ENCODE measurements around the gene SEBOX. TPM values are rescaled to one million over a fixed set of nuclear protein-coding genes. Genes with fewer than 3 reads are reported as not detected.

The SEBOX gene
- total RNA-seq, 1 donor from 2014 or later = not detected

DNA sequence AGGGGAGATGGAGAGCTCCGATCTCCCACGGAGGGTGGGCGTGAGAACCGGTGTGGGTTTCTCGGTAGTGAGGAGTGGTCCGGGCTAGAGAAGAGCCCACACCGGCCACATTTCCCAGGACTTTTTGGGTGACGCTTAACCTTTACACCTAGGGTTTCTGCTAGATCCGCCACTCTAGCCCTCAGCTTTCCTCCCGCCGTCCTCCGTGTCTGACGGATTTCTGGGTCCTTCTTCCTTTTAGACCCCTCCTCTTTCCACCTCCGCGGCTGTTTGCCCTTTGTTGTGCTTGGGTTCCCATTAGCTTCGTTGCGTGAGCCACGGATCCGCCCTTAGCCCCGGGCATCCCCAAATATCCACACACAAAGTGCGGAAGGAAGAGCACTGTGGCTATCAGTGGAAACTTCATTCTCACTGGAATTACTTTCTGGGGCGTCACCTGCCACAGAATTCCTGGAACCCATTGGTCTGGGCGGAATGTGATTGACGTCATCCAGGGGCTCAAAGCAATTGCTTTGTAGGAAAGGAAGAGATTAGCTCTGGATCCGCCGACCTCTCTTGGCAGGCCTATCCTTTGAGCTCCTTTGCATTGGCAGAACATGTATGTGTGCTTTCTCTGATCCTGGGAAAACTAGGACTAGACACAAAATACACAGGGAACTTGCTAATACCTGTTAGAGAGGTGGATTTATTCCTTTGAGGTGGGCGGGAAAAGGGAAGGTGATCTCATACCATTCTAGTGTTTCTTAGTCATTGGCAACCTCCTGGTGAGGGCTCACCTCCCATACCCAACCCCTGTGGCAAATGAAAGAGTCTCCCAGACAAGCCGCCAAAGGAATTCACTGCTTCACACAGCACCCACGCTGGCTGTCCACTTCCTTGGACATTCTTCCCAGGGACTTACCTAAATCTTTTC lies 28.8 kb downstream of the SEBOX start:
- no peak for DNase-seq (ENCODE audit: extremely low spot score, unreplicated experiment)
- H3K27ac Mint-ChIP-seq = peak overlapping the region; percentile 97
- no peaks in the 10 kb centered on the region for H3K9me3 Mint-ChIP-seq
- H3K36me3 Mint-ChIP-seq = no peaks in the 10 kb centered on the region
- peaks cover 20% of the 10 kb centered on the region for H3K4me1 Mint-ChIP-seq (ENCODE audit: unreplicated experiment)
- no peaks in the 10 kb centered on the region for H3K27me3 Mint-ChIP-seq
- TF ChIP-seq, protein P1, sequence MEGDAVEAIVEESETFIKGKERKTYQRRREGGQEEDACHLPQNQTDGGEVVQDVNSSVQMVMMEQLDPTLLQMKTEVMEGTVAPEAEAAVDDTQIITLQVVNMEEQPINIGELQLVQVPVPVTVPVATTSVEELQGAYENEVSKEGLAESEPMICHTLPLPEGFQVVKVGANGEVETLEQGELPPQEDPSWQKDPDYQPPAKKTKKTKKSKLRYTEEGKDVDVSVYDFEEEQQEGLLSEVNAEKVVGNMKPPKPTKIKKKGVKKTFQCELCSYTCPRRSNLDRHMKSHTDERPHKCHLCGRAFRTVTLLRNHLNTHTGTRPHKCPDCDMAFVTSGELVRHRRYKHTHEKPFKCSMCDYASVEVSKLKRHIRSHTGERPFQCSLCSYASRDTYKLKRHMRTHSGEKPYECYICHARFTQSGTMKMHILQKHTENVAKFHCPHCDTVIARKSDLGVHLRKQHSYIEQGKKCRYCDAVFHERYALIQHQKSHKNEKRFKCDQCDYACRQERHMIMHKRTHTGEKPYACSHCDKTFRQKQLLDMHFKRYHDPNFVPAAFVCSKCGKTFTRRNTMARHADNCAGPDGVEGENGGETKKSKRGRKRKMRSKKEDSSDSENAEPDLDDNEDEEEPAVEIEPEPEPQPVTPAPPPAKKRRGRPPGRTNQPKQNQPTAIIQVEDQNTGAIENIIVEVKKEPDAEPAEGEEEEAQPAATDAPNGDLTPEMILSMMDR (conservative IDR thresholded peaks at IDR 0.05) = no peak
- peak overlapping the region; percentile 97 for H3K4me3 Mint-ChIP-seq

DNA sequence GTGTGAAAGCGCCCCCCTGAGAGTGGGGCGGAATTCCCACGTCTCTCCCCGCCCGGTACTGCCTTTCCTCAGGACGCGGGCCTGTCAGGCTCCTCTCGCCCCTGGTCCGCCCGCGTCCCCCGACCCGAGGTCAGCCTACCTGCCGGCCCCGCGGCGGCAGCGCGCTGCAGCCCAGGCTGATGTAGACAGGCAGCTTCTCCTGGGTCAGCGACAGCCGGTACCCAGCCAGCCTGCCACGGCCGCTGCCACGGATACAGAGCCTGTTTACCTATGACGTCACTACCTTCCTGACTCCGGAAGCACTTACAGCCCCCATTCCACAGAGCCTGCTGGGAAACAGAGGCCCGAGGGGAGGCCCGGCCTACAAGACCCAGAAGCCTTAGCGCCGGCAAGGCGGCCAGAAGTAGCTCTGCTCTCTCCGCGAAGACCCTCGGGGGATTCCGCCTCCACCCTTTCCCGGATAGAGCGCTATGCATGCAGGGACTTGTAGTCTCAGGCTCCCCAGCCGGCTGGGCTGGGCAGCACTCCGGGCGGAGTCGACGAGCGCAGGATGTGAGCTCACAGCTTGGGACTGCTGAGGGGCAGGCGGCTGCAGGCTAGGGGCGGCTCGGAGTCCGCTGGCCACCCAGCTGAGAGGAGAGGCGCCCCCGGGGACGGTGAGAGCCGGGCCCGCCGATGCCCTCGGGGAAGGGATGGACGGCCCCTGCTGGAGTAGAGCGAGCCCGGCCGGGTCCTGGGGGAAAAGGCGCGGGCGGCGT lies 29.6 kb downstream of the SEBOX start, which contains the start of the genes IFT20 and TNFAIP1:
TSS of gene IFT20 (minus strand) at position 272 of the 758 bp plus-strand sequence. CDS start 3,487 bp downstream, outside the sequence.
TSS of gene TNFAIP1 (plus strand) at position 561 of the 758 bp plus-strand sequence. CDS start 3,761 bp downstream, outside the sequence.
- TF ChIP-seq, protein P1 (conservative IDR thresholded peaks at IDR 0.05) = no peak
- Mint-ChIP-seq H3K27me3 (no peaks in the 10 kb centered on the region), H3K36me3 (no peaks in the 10 kb centered on the region), H3K9me3 (no peaks in the 10 kb centered on the region), H3K4me3 (peak within 1 kb of the TSS; percentile 97), H3K27ac (peak within 1 kb of the TSS; percentile 97), H3K4me1 (ENCODE audit: unreplicated experiment) (peaks cover 20% of the 10 kb centered on the region)
- DNase-seq (ENCODE audit: extremely low spot score, unreplicated experiment) = peak; percentile 99

DNA sequence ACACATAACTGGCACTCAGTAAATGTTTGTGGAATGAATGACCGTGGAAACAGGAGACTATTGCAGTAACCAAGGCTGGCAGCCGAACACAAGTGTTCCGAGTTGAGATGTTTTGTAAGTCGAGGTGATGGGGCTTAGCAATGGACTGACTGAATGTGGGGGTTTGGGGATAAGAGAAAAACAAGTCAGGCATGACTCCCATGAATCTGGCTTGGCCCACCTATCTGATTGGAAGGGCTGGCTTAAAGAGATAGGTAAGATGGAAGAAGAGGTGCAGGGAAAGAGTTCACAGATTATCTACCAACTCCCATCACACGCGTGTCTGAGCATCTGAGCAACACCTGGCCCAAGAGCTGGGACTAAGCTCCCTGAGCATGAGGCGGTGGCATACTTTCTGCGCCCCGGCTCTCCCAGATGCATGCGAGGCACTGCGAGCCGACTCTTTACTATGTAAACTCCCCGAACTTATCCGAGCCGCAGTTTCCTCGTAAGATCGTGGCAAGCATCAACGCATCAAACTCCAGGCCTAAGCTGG lies 30.3 kb downstream of the SEBOX start:
- Mint-ChIP-seq H3K36me3 (no peaks in the 10 kb centered on the region), H3K27ac (peak overlapping the region; percentile 97), H3K4me3 (peak overlapping the region; percentile 97), H3K4me1 (ENCODE audit: unreplicated experiment) (peaks cover 20% of the 10 kb centered on the region), H3K27me3 (no peaks in the 10 kb centered on the region), H3K9me3 (no peaks in the 10 kb centered on the region)
- DNase-seq (ENCODE audit: extremely low spot score, unreplicated experiment) = no peak
- TF ChIP-seq, protein P1 (conservative IDR thresholded peaks at IDR 0.05) = no peak

DNA sequence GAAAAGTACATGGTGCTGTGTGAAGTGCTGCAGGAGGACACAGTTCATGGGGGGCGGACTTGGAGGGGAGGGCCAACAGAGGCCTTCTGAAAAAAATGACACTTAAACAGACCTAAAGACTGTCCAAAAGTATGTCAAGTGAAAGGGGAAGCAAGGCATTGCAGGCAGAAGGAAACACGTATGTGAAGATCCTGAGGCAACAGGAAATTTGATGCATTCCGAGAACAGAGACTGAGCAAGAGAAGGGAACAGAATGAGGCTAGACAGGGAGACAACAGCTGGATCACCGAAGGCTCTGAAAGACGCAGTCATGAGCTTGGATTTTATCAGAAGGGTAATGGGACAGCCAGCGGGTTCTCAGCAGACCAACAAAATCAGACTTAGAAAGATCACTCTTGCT lies 30.8 kb downstream of the SEBOX start:
- TF ChIP-seq, protein P1 (conservative IDR thresholded peaks at IDR 0.05) = no peak
- peaks cover 20% of the 10 kb centered on the region for H3K4me1 Mint-ChIP-seq (ENCODE audit: unreplicated experiment)
- H3K27me3 Mint-ChIP-seq = no peaks in the 10 kb centered on the region
- no peaks in the 10 kb centered on the region for H3K36me3 Mint-ChIP-seq
- DNase-seq (ENCODE audit: extremely low spot score, unreplicated experiment) = no peak
- H3K9me3 Mint-ChIP-seq = no peaks in the 10 kb centered on the region
- H3K27ac Mint-ChIP-seq = peak overlapping the region; percentile 97
- H3K4me3 Mint-ChIP-seq = peak overlapping the region; percentile 97

DNA sequence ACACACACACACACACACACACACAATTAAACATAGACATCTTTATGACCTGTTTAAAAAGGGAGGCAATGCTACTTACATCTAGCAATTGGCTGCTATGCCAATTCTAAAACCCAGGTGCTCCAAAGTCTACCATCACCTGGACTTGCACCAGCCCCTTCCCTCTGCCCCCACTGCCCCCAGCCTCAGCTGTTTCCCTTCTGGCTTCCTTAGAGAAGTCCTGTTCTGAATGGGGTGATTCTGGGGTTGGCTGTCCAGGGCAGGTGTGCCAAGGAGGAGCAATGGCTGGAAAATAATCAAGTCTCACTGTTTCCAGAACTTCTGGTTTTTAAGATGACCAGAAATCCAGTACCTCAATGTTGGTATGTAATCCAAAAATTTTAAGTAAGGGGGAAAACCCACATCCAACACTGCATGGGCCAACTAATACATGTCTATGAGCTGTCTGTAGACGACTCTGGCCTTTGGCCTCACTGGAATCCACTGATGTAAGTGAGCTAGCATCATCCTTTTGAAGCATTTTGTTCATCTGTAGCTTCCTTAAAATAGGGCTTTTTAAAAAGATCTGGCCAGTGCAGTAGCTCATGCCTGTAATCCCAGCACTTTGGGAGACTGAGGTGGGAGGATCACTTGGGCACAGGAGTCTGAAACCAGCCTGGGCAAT lies 31.8 kb downstream of the SEBOX start:
- no peaks in the 10 kb centered on the region for H3K27me3 Mint-ChIP-seq
- DNase-seq (ENCODE audit: extremely low spot score, unreplicated experiment) = no peak
- H3K9me3 Mint-ChIP-seq = no peaks in the 10 kb centered on the region
- peak overlapping the region; percentile 97 for H3K4me3 Mint-ChIP-seq
- peak overlapping the region; percentile 97 for H3K27ac Mint-ChIP-seq
- no peaks in the 10 kb centered on the region for H3K36me3 Mint-ChIP-seq
- H3K4me1 Mint-ChIP-seq (ENCODE audit: unreplicated experiment) = peaks cover 20% of the 10 kb centered on the region
- TF ChIP-seq, protein P1 (conservative IDR thresholded peaks at IDR 0.05) = no peak

Data from type B pancreatic cell (in vitro differentiated cells).